HepG2 (cell line): ENCODE measurements around the gene SNUPN. TPM values are rescaled to one million over a fixed set of nuclear protein-coding genes. Genes with fewer than 3 reads are reported as not detected.

ENCODE experiments used
- AHR ChIP-seq: IDR thresholded peaks from 2 replicates; pipeline ENCODE4 v1.6.1; 2018; ENCODE audit warnings: missing genetic modification reagents, missing compliant biosample characterization
- ATF1 ChIP-seq: IDR thresholded peaks from 2 replicates; pipeline ENCODE4 v1.6.1; 2016; ENCODE audit warnings: mild to moderate bottlenecking, control low read depth
- ATF7 ChIP-seq, 2 experiments: fragments of 450-650 bp in 1 of 2; sonication (generic) in 1 of 2; formaldehyde crosslinking in 1 of 2; IDR thresholded peaks; 2 replicates each; pipeline versions ENCODE4 v1.4.0 to v1.6.1; 2016 to 2020; ENCODE audit warnings: antibody characterized with exemption in 1 of 2, mild to moderate bottlenecking in 1 of 2, missing genetic modification reagents in 1 of 2
- CHD4 ChIP-seq: fragments of 200-600 bp; sonication (generic); IDR thresholded peaks from 2 replicates; pipeline ENCODE4 v1.7.0; 2017; ENCODE audit warnings: mild to moderate bottlenecking, low read length, borderline replicate concordance
- ETV6 ChIP-seq: sonication (generic); formaldehyde crosslinking; conservative IDR thresholded peaks from 2 replicates; pipeline ENCODE4 v1.4.0; 2020; ENCODE audit warnings: missing genetic modification reagents
- FOXO4 ChIP-seq: sonication (generic); formaldehyde crosslinking; conservative IDR thresholded peaks from 2 replicates; pipeline ENCODE4 v1.8.1; 2023; ENCODE audit warnings: missing genetic modification reagents
- HNF4A ChIP-seq: sonication (generic); formaldehyde crosslinking; IDR thresholded peaks from 2 replicates; pipeline ENCODE4 v1.4.0; 2020; ENCODE audit warnings: missing genetic modification reagents
- IKZF4 ChIP-seq: sonication (generic); formaldehyde crosslinking; IDR thresholded peaks from 2 replicates; pipeline ENCODE4 v1.5.1; 2020; ENCODE audit warnings: borderline replicate concordance, mild to moderate bottlenecking, low read depth, missing genetic modification reagents; ENCODE audit errors: not compliant biosample characterization
- NFYC ChIP-seq: IDR thresholded peaks from 2 replicates; pipeline ENCODE4 v1.6.1; 2016; ENCODE audit warnings: missing genetic modification reagents, missing compliant biosample characterization
- POLR2A ChIP-seq, 2 experiments: IDR thresholded peaks; 2 replicates each; pipeline ENCODE4 v1.6.1; 2011; ENCODE audit warnings: low read depth in 2 of 2, low read length in 2 of 2, mild to moderate bottlenecking in 1 of 2, moderate library complexity in 1 of 2; ENCODE audit not compliant: insufficient read depth in 1 of 2
- RFXAP ChIP-seq: sonication (generic); formaldehyde crosslinking; IDR thresholded peaks from 2 replicates; pipeline ENCODE4 v1.4.0; 2020; ENCODE audit warnings: missing genetic modification reagents, borderline replicate concordance
- TAF1 ChIP-seq: sonication (generic); formaldehyde crosslinking; IDR thresholded peaks from 2 replicates; pipeline ENCODE4 v1.4.0; 2020; ENCODE audit warnings: missing genetic modification reagents
- YEATS4 ChIP-seq: sonication (generic); formaldehyde crosslinking; IDR thresholded peaks from 2 replicates; pipeline ENCODE4 v1.4.0; 2020; ENCODE audit warnings: missing genetic modification reagents, borderline replicate concordance
- YY1 ChIP-seq: IDR thresholded peaks from 2 replicates; pipeline ENCODE4 v1.6.1; 2011; ENCODE audit warnings: low read length, low read depth, moderate library complexity, mild to moderate bottlenecking; ENCODE audit not compliant: insufficient read depth, insufficient replicate concordance
- ZFP36L2 ChIP-seq: sonication (generic); formaldehyde crosslinking; IDR thresholded peaks from 2 replicates; pipeline ENCODE4 v1.4.0; 2020; ENCODE audit warnings: missing genetic modification reagents
- ZNF264 ChIP-seq: sonication (generic); formaldehyde crosslinking; IDR thresholded peaks from 2 replicates; pipeline ENCODE4 v1.4.0; 2020; ENCODE audit warnings: missing genetic modification reagents
- ZNF552 ChIP-seq: sonication (generic); formaldehyde crosslinking; IDR thresholded peaks from 2 replicates; pipeline ENCODE4 v1.9.0; 2022; ENCODE audit warnings: missing genetic modification reagents, mild to moderate bottlenecking, borderline replicate concordance
- ZNF619 ChIP-seq: sonication (generic); formaldehyde crosslinking; IDR thresholded peaks from 2 replicates; pipeline ENCODE4 v1.4.0; 2020; ENCODE audit warnings: mild to moderate bottlenecking, missing genetic modification reagents
- ZNF780A ChIP-seq: sonication (generic); formaldehyde crosslinking; IDR thresholded peaks from 2 replicates; pipeline ENCODE4 v1.8.0; 2022; ENCODE audit warnings: mild to moderate bottlenecking, missing genetic modification reagents, moderate library complexity
- polyA plus RNA-seq, 8 experiments: library from polyadenylated mRNA; depleted of rRNA in 3 of 8; stranded (reverse) in 7 of 8; unstranded in 1 of 8; fragments of >200 nt; fragmentation: Illumina TruSeq in 4 of 8; extraction: Trizol in 4 of 8; gene quantifications; 2 replicates each; pipeline versions ENCODE4 v1.2.1 to v1.2.3, GENCODE V29; 2011 to 2016; ENCODE audit warnings: low read depth in 4 of 8, missing spikeins in 1 of 8, mixed read lengths in 1 of 8; ENCODE audit not compliant: insufficient read depth in 1 of 8
- total RNA-seq, 5 experiments: library from RNA; depleted of rRNA; stranded (reverse); fragments of >200 nt; fragmentation: Illumina TruSeq; extraction: Trizol; gene quantifications; 2 replicates each; pipeline ENCODE4 v1.2.3, GENCODE V29; 2016; ENCODE audit warnings: low read depth in 1 of 5
- TF ChIP-seq, protein P1 (sequence below): sonication (generic); formaldehyde crosslinking; IDR thresholded peaks from 2 replicates; pipeline ENCODE4 v1.8.0; 2022; ENCODE audit warnings: mild to moderate bottlenecking, missing genetic modification reagents
- TF ChIP-seq, protein P2 (sequence below): sonication (generic); formaldehyde crosslinking; IDR thresholded peaks from 2 replicates; pipeline ENCODE4 v1.8.0; 2022; ENCODE audit warnings: low read depth, missing genetic modification reagents
- TF ChIP-seq, protein P3 (sequence below): sonication (generic); formaldehyde crosslinking; IDR thresholded peaks from 2 replicates; pipeline ENCODE4 v1.5.0; 2020; ENCODE audit warnings: mild to moderate bottlenecking, missing genetic modification reagents, borderline replicate concordance

SNUPN gene
- total and polyA plus RNA-seq, 2 of the 13 experiments (the other 11 are each of a cell fraction or from before 2014, with no cell fraction given), result 9.0 to 16.4 TPM

DNA sequence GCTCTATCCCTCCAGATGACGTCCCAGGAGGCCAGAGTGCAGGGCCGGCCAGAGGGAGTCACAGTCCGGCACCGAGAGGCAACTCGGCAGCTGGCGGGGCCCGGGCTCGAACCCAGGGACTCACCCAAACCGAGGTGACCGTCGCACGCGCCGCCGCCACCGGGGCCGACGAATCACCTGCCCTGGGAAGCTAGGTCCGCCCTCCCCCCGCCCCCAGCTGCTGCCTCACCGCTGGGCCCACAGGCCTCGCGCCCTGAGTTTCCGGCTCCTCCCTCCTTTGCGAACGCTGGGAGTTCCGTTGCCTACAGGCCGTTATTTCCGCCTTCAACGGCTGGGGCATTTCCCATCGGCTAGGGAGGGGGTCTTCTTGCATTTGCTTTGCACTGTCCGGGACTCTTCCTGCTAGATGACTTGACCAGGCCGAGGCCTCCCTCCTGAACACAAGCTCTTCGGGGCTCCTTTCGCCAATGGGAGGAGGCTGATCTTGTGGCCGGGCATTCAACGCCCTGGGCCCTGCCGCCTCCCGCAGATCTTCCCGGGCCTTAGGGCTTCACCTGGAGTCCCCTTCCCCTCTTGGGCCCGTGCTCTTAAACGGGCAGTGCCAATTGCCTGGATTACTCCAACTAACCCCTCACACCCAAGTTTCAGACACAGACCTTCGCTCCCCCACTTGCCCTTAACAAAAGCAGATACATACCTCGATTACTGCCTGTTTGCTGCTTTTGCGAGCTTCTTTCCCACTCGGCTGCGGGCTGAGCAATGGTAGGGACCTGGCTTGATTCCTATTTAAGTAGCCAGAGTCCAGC lies at the start of gene SNUPN (continued):
- TF ChIP-seq, protein P1, sequence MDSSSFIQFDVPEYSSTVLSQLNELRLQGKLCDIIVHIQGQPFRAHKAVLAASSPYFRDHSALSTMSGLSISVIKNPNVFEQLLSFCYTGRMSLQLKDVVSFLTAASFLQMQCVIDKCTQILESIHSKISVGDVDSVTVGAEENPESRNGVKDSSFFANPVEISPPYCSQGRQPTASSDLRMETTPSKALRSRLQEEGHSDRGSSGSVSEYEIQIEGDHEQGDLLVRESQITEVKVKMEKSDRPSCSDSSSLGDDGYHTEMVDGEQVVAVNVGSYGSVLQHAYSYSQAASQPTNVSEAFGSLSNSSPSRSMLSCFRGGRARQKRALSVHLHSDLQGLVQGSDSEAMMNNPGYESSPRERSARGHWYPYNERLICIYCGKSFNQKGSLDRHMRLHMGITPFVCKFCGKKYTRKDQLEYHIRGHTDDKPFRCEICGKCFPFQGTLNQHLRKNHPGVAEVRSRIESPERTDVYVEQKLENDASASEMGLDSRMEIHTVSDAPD (CRISPR knock-in tag), result no peak
- peak; percentile 81; the same call in 1 of the 2 replicates for TF ChIP-seq TAF1 (CRISPR knock-in tag)
- peak; percentile 88 for TF ChIP-seq ETV6
- TF ChIP-seq FOXO4 (CRISPR knock-in tag), result no peak
- TF ChIP-seq ZFP36L2 (CRISPR knock-in tag), result no peak
- TF ChIP-seq CHD4, result no peak
- no peak; the same call in 1 of the 2 replicates for TF ChIP-seq ATF1 (CRISPR knock-in tag)
- TF ChIP-seq ZNF619 (CRISPR knock-in tag), result no peak
- TF ChIP-seq RFXAP (CRISPR knock-in tag), result peak; percentile 83; the same call in 1 of the 2 replicates
- TF ChIP-seq, protein P2, sequence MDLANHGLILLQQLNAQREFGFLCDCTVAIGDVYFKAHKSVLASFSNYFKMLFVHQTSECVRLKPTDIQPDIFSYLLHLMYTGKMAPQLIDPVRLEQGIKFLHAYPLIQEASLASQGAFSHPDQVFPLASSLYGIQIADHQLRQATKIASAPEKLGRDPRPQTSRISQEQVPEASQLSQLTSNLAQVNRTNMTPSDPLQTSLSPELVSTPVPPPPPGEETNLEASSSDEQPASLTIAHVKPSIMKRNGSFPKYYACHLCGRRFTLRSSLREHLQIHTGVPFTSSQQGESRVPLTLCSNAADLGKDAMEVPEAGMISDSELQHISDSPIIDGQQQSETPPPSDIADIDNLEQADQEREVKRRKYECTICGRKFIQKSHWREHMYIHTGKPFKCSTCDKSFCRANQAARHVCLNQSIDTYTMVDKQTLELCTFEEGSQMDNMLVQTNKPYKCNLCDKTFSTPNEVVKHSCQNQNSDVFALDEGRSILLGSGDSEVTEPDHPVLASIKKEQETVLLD, result peak; percentile 70; the same call in 1 of the 2 replicates
- peak; percentile 36 for TF ChIP-seq YY1
- peak; percentile 45 to 76; a peak in 3 of 4 replicates for TF ChIP-seq POLR2A (IDR thresholded peaks at IDR 0.05; ENCODE audit: insufficient read depth in 1 of 2, low read depth in 2 of 2, low read length in 2 of 2)
- no peak for TF ChIP-seq ATF7 (IDR thresholded peaks at IDR 0.05)
- TF ChIP-seq ATF7 (CRISPR knock-in tag; IDR thresholded peaks at IDR 0.05), result 0 out of 2 replicates have a peak, but pooled peaks have one; percentile 24
- peak; percentile 36 for TF ChIP-seq HNF4A
- no peak for TF ChIP-seq AHR (CRISPR knock-in tag)
- TF ChIP-seq ZNF780A (CRISPR knock-in tag), result no peak
- TF ChIP-seq ZNF264, result peak; percentile 43; the same call in 1 of the 2 replicates
- TF ChIP-seq IKZF4, result no peak
- TF ChIP-seq ZNF552 (CRISPR knock-in tag), result no peak
- TF ChIP-seq, protein P3, sequence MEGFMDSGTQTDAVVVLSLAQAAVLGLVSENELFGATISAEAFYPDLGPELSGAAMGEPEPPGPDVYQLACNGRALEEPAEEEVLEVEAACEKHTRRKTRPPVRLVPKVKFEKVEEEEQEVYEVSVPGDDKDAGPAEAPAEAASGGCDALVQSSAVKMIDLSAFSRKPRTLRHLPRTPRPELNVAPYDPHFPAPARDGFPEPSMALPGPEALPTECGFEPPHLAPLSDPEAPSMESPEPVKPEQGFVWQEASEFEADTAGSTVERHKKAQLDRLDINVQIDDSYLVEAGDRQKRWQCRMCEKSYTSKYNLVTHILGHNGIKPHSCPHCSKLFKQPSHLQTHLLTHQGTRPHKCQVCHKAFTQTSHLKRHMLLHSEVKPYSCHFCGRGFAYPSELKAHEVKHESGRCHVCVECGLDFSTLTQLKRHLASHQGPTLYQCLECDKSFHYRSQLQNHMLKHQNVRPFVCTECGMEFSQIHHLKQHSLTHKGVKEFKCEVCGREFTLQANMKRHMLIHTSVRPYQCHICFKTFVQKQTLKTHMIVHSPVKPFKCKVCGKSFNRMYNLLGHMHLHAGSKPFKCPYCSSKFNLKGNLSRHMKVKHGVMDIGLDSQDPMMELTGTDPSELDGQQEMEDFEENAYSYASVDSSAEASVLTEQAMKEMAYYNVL, result no peak
- peak; percentile 92 for TF ChIP-seq YEATS4
- peak; percentile 31; the same call in 1 of the 2 replicates for TF ChIP-seq NFYC (CRISPR knock-in tag)
